ENCODE measurements around the gene RCVRN. TPM values are rescaled to one million over a fixed set of nuclear protein-coding genes. Genes with fewer than 3 reads are reported as not detected.

RCVRN gene
- total and polyA plus RNA-seq, 9 of the 15 experiments (the other 6 are each of a cell fraction or from before 2014, with no cell fraction given) = not detected

DNA sequence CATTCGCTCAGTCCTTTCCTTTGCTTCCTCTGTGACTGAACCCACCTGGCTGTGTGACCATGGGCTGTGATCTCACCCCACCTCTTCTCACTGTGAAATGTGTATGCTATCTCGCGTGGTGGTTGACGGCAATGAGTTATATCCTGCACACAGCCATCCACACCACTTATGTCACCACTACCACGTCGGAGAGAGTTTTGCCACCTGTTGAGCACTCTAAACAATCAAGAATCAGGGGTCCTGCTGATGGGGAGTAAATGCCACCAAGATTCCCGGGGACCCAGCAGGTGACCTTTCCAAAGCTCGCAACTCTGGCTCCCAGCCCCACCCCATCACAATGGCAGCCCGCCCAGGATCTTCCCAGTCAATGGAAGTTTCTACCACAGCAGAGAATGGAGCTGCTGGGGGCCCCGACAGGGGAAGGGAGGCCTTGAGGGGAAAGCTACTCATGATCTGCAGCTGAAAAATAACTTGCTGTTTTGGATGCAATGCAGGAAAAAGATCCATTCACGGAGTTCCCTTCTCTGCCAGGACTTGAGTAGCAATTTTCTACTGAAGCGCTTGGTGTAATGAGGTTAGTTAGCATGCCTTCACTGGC lies 26.2 kb upstream of the RCVRN start:
- Histone ChIP-seq H3K9ac (ENCODE audit: insufficient read depth in 1 of 2, low read depth in 2 of 2, low read length in 2 of 2) (no peak overlapping the region), H3K27ac (ENCODE audit: extremely low read depth, low read depth, low read length) (no peak overlapping the region), H3K4me2 (ENCODE audit: insufficient read depth, low read length) (no peak overlapping the region), H3K4me3 (no peak overlapping the region), H2AFZ (ENCODE audit: low read depth, low read length) (no peak overlapping the region), H4K20me1 (replicated peaks; ENCODE audit: control insufficient read depth, insufficient read depth, low read length) (no peaks in the 10 kb centered on the region), H3K79me2 (ENCODE audit: control insufficient read depth, insufficient read depth, low read length) (no peaks in the 10 kb centered on the region), H3K4me1 (replicated peaks in 1 of 2; ENCODE audit: control insufficient read depth in 2 of 2, insufficient read depth in 2 of 2, low read length in 2 of 2) (no peaks in the 10 kb centered on the region), H3K27me3 (ENCODE audit: control insufficient read depth in 2 of 2, insufficient read depth in 2 of 2, low read length in 2 of 2) (peaks cover 0 to 6% of the 10 kb centered on the region in 2 experiments; a peak in 3 of 5 replicates), H3K9me1 (ENCODE audit: control insufficient read depth, insufficient read depth, low read length) (no peaks in the 10 kb centered on the region), H3K36me3 (ENCODE audit: control insufficient read depth, insufficient read depth, low read length) (no peaks in the 10 kb centered on the region), H3K9me3 (replicated peaks; ENCODE audit: control insufficient read depth, insufficient read depth, low read depth, low read length) (no peaks in the 10 kb centered on the region)
- in situ Hi-C loops (cut with MboI) (no loop called here), intact Hi-C loops (cut with micrococcal nuclease) (no loop called here)
- DNase-seq (ENCODE audit: extremely low read depth in 1 of 4, low spot score in 3 of 4) (no peak), ATAC-seq (no peak), FAIRE-seq (no peak)
- ChIA-PET POLR2A (interaction anchor here (0.6 kb wide), 1 partner anchor 14 kb away, joined by 3 read pairs; no protein-coding TSS in a partner anchor), CTCF (ENCODE audit: low intra/inter-chr PET ratio) (no interaction called here)
- WGBS (ENCODE audit: insufficient coverage, low coverage, missing lambda C conversion rate) = under 1% methylated on average over 10 of the region's 12 CpGs
- TF ChIP-seq SIRT6 (IDR thresholded peaks at IDR 0.05; ENCODE audit: low read depth, low read length) = no peak
- TF ChIP-seq HMG20B (CRISPR knock-in tag; IDR thresholded peaks at IDR 0.05) = no peak
- TF ChIP-seq, protein P1, sequence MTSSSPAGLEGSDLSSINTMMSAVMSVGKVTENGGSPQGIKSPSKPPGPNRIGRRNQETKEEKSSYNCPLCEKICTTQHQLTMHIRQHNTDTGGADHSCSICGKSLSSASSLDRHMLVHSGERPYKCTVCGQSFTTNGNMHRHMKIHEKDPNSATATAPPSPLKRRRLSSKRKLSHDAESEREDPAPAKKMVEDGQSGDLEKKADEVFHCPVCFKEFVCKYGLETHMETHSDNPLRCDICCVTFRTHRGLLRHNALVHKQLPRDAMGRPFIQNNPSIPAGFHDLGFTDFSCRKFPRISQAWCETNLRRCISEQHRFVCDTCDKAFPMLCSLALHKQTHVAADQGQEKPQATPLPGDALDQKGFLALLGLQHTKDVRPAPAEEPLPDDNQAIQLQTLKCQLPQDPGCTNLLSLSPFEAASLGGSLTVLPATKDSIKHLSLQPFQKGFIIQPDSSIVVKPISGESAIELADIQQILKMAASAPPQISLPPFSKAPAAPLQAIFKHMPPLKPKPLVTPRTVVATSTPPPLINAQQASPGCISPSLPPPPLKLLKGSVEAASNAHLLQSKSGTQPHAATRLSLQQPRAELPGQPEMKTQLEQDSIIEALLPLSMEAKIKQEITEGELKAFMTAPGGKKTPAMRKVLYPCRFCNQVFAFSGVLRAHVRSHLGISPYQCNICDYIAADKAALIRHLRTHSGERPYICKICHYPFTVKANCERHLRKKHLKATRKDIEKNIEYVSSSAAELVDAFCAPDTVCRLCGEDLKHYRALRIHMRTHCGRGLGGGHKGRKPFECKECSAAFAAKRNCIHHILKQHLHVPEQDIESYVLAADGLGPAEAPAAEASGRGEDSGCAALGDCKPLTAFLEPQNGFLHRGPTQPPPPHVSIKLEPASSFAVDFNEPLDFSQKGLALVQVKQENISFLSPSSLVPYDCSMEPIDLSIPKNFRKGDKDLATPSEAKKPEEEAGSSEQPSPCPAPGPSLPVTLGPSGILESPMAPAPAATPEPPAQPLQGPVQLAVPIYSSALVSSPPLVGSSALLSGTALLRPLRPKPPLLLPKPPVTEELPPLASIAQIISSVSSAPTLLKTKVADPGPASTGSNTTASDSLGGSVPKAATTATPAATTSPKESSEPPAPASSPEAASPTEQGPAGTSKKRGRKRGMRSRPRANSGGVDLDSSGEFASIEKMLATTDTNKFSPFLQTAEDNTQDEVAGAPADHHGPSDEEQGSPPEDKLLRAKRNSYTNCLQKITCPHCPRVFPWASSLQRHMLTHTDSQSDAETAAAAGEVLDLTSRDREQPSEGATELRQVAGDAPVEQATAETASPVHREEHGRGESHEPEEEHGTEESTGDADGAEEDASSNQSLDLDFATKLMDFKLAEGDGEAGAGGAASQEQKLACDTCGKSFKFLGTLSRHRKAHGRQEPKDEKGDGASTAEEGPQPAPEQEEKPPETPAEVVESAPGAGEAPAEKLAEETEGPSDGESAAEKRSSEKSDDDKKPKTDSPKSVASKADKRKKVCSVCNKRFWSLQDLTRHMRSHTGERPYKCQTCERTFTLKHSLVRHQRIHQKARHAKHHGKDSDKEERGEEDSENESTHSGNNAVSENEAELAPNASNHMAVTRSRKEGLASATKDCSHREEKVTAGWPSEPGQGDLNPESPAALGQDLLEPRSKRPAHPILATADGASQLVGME (CRISPR knock-in tag; IDR thresholded peaks at IDR 0.05) = no peak
- TF ChIP-seq ARID2 (IDR thresholded peaks at IDR 0.05) = no peak
- TF ChIP-seq RHOXF2B (CRISPR knock-in tag; conservative IDR thresholded peaks at IDR 0.05) = no peak
- no peak for TF ChIP-seq KAT8 (IDR thresholded peaks at IDR 0.05; ENCODE audit: low read depth)
- no peak for TF ChIP-seq SREBF1 (IDR thresholded peaks at IDR 0.05; ENCODE audit: borderline replicate concordance, low read depth, low read length)
- no peak for TF ChIP-seq EHMT2 (IDR thresholded peaks at IDR 0.05)
- no peak for TF ChIP-seq XRCC3 (IDR thresholded peaks at IDR 0.05)
- TF ChIP-seq, protein P2, sequence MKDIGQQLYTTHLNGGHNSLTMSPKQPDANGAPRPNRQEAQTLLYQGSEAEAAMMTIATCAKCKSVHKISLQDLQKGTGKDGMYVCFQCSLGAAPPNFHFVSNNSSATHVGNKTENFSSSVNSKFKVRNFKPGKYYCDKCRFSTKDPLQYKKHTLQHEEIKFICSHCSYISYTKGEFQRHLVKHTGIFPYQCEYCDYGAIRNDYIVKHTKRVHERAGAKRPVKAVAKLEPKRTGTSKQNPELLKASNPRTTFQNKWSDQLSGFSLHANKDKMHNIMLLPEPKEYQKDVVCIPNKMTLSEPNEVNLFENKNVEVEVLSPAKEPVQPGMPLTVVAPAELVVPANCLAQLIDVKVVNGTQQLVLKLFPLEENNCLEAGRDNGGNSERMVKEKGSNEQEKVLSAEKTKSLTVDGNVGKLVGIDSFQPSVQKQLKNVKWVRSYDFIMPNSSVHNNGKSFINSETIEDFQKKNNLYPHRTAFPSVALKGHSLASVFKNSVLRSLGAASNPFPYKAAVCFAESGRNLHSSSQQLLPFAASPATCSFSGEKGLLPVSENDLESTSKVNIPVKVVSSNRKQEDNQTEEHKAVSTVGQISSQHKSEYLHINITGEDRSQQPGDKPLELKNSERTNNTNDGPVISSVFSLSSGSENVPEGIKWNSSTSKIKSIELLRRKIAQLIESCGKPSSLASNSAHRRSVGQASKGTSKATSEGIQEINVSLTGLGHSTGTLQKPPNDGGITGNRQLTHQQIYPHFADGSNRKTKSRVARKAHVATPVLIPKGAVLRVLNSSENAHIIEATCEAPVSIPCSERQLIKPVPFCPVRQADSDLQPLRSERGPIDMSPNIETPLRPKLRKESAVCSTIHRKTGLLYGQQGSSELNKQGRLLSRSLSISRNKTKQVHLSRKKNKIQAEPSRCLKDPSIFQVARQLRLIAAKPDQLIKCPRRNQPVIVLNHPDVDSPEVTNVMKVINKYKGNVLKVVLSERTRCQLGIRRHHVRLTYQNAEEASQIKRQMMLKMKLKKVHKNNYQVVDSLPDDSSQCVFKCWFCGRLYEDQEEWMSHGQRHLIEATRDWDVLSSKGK (CRISPR knock-in tag; IDR thresholded peaks at IDR 0.05) = no peak
- TF ChIP-seq, protein P3, sequence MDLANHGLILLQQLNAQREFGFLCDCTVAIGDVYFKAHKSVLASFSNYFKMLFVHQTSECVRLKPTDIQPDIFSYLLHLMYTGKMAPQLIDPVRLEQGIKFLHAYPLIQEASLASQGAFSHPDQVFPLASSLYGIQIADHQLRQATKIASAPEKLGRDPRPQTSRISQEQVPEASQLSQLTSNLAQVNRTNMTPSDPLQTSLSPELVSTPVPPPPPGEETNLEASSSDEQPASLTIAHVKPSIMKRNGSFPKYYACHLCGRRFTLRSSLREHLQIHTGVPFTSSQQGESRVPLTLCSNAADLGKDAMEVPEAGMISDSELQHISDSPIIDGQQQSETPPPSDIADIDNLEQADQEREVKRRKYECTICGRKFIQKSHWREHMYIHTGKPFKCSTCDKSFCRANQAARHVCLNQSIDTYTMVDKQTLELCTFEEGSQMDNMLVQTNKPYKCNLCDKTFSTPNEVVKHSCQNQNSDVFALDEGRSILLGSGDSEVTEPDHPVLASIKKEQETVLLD (IDR thresholded peaks at IDR 0.05) = no peak
- BruUV-seq (replicated peaks) = no TSS peak

All from K562 (cell line).